NB4 (cell line): ENCODE results near the gene GADL1.

Experiments used
- CTCF ChIP-seq: IDR thresholded peaks from one replicate; pipeline ENCODE4 v1.5.1; 2012; ENCODE audit warnings: low read depth, low read length
- MAX ChIP-seq: IDR thresholded peaks from 2 replicates; pipeline ENCODE4 v1.6.1; 2011; ENCODE audit warnings: low read depth, low read length
- MYC ChIP-seq: IDR thresholded peaks from 2 replicates; pipeline ENCODE4 v1.6.1; 2011; ENCODE audit warnings: low read depth, low read length
- POLR2A ChIP-seq: IDR thresholded peaks from 2 replicates; pipeline ENCODE4 v1.6.1; 2011; ENCODE audit warnings: mild to moderate bottlenecking; ENCODE audit not compliant: insufficient read length; ENCODE audit errors: extremely low read depth

- TF ChIP-seq MAX, result no peak
- no peak for TF ChIP-seq CTCF
- TF ChIP-seq POLR2A, result no peak
- no peak for TF ChIP-seq MYC
These were observed 199.0 kb downstream of the GADL1 start for GRCh38 chr3:30695302-30696061.
